Activated CD8-positive, alpha-beta memory T cell treated with anti-CD3 and anti-CD28 coated beads, Interleukin-2, amount 50 U/mL, for 1 hour (primary cell): ENCODE data around the gene TOGARAM2.

Source experiments
- DNase-seq: peaks from one replicate; pipeline ENCODE4 v3.0.0-alpha.2; 2020; ENCODE audit errors: extremely low read depth

TOGARAM2 gene

GRCh38 chr2:29053670-29054400 is 72.7 kb downstream of the TOGARAM2 start:
- no peak for DNase-seq

- no peak for DNase-seq
These were observed 73.3 kb downstream of the TOGARAM2 start for GRCh38 chr2:29054430-29054829.

GRCh38 chr2:29055601-29056000 is 74.5 kb downstream of the TOGARAM2 start:
- DNase-seq = no peak

- DNase-seq = no peak
These were observed 75.4 kb downstream of the TOGARAM2 start for GRCh38 chr2:29056452-29056851.

- no peak for DNase-seq
These were observed 75.9 kb downstream of the TOGARAM2 start for GRCh38 chr2:29057006-29057405.

- DNase-seq = no peak
These were observed 78.5 kb downstream of the TOGARAM2 start for GRCh38 chr2:29059624-29060023.

- no peak for DNase-seq
These were observed 79.3 kb downstream of the TOGARAM2 start for GRCh38 chr2:29060441-29060840.

- DNase-seq = no peak
These were observed 80.1 kb downstream of the TOGARAM2 start for GRCh38 chr2:29061176-29061575.

- no peak for DNase-seq
These were observed 80.5 kb downstream of the TOGARAM2 start for GRCh38 chr2:29061616-29062015.

- DNase-seq = no peak
These were observed 81.3 kb downstream of the TOGARAM2 start for GRCh38 chr2:29062371-29062770.

- DNase-seq = no peak
These were observed 82.0 kb downstream of the TOGARAM2 start for GRCh38 chr2:29063056-29063455.

- DNase-seq = no peak
These were observed 82.7 kb downstream of the TOGARAM2 start for GRCh38 chr2:29063646-29064345.

GRCh38 chr2:29064346-29064715 is 83.2 kb downstream of the TOGARAM2 start:
- DNase-seq = no peak

- DNase-seq = no peak
These were observed 83.6 kb downstream of the TOGARAM2 start for GRCh38 chr2:29064746-29065067.

- DNase-seq = no peak
These were observed 84.1 kb downstream of the TOGARAM2 start for GRCh38 chr2:29065068-29065811.

- DNase-seq = no peak
These were observed 85.3 kb downstream of the TOGARAM2 start for GRCh38 chr2:29066271-29066860.

GRCh38 chr2:29066997-29067605 is 86.0 kb downstream of the TOGARAM2 start:
- no peak for DNase-seq

GRCh38 chr2:29068513-29068912 is 87.4 kb downstream of the TOGARAM2 start:
- no peak for DNase-seq

- DNase-seq = no peak
These were observed 89.4 kb downstream of the TOGARAM2 start for GRCh38 chr2:29070526-29070925.

GRCh38 chr2:29071032-29071975 is 90.2 kb downstream of the TOGARAM2 start:
- no peak for DNase-seq

- DNase-seq = no peak
These were observed 91.2 kb downstream of the TOGARAM2 start for GRCh38 chr2:29072251-29072650.
